Measurements from ENCODE around the gene TSR2.

TSR2 gene, protein sequence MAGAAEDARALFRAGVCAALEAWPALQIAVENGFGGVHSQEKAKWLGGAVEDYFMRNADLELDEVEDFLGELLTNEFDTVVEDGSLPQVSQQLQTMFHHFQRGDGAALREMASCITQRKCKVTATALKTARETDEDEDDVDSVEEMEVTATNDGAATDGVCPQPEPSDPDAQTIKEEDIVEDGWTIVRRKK

GRCh38 chrX:54439960-54440871, at the start of gene TSR2:
Gene TSR2 (plus strand): TSS chrX:54440404. CDS start chrX:54440422, 18 bp downstream.
- peak; percentile 75 for DNase-seq

- no peak for DNase-seq
Observed at GRCh38 chrX:54397113-54397512, 43.1 kb upstream of the TSR2 start.

GRCh38 chrX:54407266-54407665, 32.9 kb upstream of the TSR2 start:
- DNase-seq = no peak

GRCh38 chrX:54411732-54412131, 28.5 kb upstream of the TSR2 start:
- no peak for DNase-seq

DNA sequence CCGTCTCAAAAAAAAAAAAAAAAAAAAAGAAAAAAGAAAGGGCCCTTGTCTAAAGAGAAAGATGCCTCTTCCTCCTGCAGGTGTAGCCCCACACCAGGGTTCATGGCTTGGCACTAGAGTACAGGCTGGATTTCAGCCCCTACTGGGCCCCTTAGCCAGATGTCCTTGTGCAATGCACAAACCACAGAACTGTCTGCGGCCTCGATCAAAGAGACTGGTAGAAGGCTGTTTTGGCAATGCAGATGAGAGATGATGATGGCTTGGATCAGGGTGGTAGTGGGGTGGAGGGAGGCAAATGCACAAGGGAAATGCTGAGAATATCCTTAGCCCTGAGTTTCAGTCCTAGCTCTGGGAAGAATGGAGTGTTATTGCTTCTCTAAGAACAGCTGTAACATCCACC, 26.5 kb upstream of the TSR2 start:
- no peak for DNase-seq

GRCh38 chrX:54415534-54416350, 24.5 kb upstream of the TSR2 start:
- no peak for DNase-seq

- DNase-seq = no peak
Observed at GRCh38 chrX:54416965-54417364, 23.2 kb upstream of the TSR2 start.

GRCh38 chrX:54419559-54420302, 20.5 kb upstream of the TSR2 start:
- DNase-seq = no peak

DNA sequence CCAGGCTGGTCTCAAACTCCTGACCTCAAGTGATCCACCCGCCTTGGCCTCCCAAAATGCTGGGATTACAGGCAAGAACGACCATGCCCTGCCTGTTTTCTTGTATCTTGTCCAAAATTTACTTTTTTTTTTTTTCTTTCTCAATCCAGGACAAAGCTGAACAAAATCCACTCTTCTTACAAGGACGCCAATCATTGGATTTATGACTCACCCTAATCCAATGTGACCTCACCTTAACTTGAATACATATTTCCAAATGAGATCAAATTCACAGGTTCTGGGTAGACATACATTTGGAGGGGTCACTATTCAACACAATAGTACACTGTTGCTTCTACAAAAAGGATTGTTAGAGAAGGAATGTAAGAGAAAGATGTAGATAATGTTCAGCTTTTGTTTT, 18.0 kb upstream of the TSR2 start:
- DNase-seq = no peak

DNA sequence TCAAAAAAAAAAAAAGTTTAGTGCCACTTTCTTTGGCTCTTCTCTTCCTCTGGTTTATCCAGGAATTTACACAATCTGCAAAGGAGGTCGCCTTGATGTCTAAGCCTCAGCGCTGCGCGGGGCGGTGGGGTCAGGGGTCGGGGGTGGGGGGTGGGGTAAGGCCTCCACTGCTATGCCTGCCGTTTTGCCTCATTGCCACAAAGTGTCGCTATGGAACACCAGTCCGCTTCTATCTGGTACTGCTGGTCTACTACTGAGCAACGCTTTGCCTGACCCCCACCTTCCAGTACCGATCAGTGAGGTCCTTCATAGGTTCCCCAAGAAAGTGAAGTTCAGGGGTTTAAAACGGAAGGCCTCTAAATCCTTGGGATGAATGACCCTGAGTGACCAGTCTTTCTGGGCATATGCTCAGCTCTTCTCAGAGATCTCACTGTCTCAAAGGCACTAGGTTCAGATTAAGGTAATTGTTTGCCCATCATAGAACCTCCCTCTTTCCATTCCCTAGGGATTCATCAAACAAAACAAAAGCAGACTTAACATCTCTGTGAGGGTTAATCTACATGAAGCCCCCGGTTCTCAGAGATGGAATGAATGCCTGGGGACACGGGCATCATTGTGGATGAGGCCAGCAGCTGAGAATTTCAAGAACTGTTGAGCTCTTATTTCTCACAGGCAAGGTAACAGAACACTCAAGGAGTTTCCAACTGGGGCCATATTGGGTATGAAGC, 16.9 kb upstream of the TSR2 start:
- DNase-seq = no peak

DNA sequence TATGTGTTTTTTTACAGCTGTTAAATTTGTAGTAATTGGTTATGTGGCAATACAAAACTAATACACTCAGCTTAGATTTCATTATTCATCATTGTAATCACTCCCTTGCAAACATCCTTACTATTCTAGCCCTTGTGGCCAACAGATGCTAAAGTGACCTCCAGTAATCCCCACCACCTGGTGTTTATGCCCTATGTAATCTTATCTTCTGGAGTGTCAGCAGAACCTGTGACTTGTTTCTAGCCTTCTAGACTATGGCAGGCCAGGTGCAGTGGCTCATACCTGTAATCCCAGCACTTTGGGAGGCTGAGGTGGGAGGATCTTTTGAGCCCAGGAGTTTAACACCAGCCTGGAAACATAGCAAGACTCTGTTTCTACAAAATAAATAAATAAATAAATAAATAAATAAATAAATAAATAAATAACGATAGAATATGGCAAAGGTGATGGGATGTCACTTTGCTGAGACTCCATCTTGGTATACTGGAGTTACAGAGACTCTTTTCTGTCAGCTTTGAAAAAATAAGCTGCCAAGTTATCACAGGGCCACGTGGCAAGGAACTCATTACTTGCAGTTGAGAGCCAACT, 12.3 kb upstream of the TSR2 start:
- DNase-seq = no peak

DNA sequence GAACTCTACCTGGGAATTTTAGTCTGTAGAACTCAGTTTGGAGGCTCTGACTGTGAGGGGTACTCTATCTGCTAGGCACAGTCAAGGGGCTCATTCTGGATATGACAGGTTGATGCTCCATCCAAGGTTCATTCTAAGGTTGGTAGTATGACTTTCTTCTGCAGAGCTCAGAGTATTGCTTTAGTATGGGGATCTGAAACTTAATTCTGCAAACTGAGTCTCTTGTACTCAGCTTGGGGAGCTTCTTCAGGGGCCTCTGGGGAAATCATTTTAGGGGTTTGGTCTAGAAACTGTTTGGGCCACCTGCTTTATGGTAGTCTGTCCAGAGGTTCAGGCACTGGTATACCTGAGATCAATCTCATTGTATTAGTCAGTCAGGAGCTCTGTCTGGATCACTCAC, 9.7 kb upstream of the TSR2 start:
- DNase-seq = no peak

GRCh38 chrX:54435121-54435520, 5.1 kb upstream of the TSR2 start:
- no peak for DNase-seq

GRCh38 chrX:54442790-54443189, 2.6 kb downstream of the TSR2 start:
- no peak for DNase-seq

DNA sequence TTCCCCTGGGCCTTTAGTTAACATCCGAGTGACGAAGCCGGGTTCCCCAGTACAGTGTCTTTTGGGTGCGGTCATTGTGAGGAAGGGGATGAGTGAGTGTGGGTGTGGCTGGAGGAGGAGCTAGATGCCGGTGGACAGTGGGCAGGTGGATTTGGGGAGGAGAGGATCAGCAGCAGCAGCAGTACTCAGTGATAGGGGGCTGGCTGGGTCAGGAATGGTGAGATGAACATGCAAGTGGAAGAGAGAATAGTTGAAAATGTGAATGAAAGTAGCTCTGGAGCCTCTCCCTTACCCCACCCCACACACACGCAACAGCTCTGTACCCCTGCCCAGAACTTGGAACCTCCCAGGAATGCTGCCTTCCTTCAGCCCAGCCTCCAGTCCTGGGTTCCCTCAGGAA, 4.5 kb downstream of the TSR2 start:
- DNase-seq = no peak

- DNase-seq = no peak
Observed at GRCh38 chrX:54446084-54446483, 5.9 kb downstream of the TSR2 start.

DNA sequence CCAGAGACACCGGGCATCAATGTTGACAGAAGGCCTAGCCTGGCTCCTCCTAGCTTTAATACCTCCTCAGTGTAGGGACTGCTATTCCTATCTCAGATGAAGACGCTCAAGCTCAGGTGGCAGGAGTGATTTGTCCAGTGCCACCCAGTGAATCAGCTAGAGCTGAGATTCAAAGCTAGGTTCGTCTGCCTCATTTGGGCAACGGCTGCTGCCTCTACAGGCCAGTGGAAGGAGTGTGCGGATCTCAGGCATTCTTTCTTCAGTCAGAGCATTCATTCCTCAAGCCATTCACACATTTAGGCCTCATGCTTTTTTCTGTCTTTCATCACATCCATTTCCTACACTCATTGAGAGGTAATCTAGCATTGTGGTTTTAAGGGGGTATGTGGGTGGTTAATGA, 7.3 kb downstream of the TSR2 start:
- DNase-seq = no peak

- no peak for DNase-seq
Observed at GRCh38 chrX:54449929-54450328, 9.7 kb downstream of the TSR2 start.

DNA sequence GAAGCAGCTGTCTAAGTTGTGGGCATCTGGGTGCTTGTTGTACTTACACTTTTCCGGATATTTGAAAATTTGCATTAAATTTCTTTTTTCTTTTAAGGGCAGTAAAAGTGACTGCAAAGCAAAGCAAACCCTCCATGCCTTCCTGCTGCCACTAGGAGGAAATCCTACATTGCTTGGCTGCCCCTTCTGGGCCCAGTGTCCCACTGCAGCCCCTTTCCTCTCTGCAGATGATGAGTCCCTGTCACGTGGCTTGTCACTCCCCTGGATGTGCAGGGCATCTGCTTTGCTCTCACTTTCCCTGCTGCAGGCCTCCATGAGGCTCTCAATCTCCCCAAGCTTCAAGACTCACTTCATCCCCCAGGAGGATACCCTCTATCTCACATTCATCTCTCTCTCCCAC, 12.7 kb downstream of the TSR2 start:
- no peak for DNase-seq

- no peak for DNase-seq
Observed at GRCh38 chrX:54470054-54470760, 30.0 kb downstream of the TSR2 start.
